T-cell (primary cell): ENCODE data around the gene PARP8. TPM values are rescaled to one million over a fixed set of nuclear protein-coding genes. Genes with fewer than 3 reads are reported as not detected.
"Not testable (repeated sequence)": the region's sequence is repeated elsewhere in the genome, so short reads cannot be mapped to it uniquely, and the experiment has no call there.

ENCODE experiments used
- ATAC-seq, 4 experiments: fragments of 200-7000 bp in 3 of 4; fragments of 150-1000 bp in 1 of 4; cut with Tn5 transposase; replicated peaks in 1 of 4; 1 replicate in 3 of 4; 2 replicates in 1 of 4; pipeline ENCODE4 v1.10.0; 2021; ENCODE audit warnings: moderate library complexity in 3 of 4, mild to moderate bottlenecking in 2 of 4, moderate number of reproducible peaks in 1 of 4
- CTCF ChIA-PET, 2 donors: fragments of 300-600 bp; sonication (Branson Sonifier 250); formaldehyde crosslinking; loops; one replicate each; lab custom pipeline; 2022; ENCODE audit warnings: antibody characterized with exemption in 2 of 2; lab: Charles Lee
- POLR2A ChIA-PET, 2 donors: fragments of 300-600 bp; sonication (Branson Sonifier 250); formaldehyde crosslinking; loops; one replicate each; lab custom pipeline; 2022; ENCODE audit warnings: antibody characterized with exemption in 2 of 2; lab: Charles Lee
- DNase-seq, 35 experiments: peaks; one replicate each; pipeline versions ENCODE4 v3.0.0 to v3.0.0-alpha.2; 2013 to 2023
- H3K27ac ChIP-seq: one replicate; pipeline ENCODE4 v1.5.1; 2013; ENCODE audit warnings: low read length
- H3K27me3 ChIP-seq, 2 experiments: replicated peaks in 1 of 2; 1 replicate in 1 of 2; 2 replicates in 1 of 2; pipeline versions ENCODE4 v1.6.1 to v1.7.0; 2013; ENCODE audit warnings: low read length in 1 of 2, mixed read lengths in 1 of 2; ENCODE audit not compliant: control insufficient read depth in 2 of 2, insufficient read depth in 2 of 2; ENCODE audit errors: extremely low read depth in 1 of 2
- H3K36me3 ChIP-seq, 2 donors: 1 replicate in 1 of 2; 2 replicates in 1 of 2; pipeline versions ENCODE4 v1.6.1 to v1.7.0; 2013; ENCODE audit warnings: low read length in 1 of 2; ENCODE audit not compliant: control insufficient read depth in 2 of 2, insufficient read depth in 1 of 2; ENCODE audit errors: extremely low read depth in 1 of 2
- H3K4me1 ChIP-seq, 2 experiments: 1 replicate in 1 of 2; 2 replicates in 1 of 2; pipeline versions ENCODE4 v1.6.1 to v1.7.0; 2013; ENCODE audit warnings: low read length in 2 of 2, mixed read lengths in 1 of 2; ENCODE audit not compliant: insufficient read depth in 2 of 2, control insufficient read depth in 1 of 2; ENCODE audit errors: extremely low read depth in 1 of 2
- H3K4me3 ChIP-seq, 2 donors: 1 replicate in 1 of 2; 2 replicates in 1 of 2; pipeline versions ENCODE4 v1.5.1 to v1.7.0; 2013; ENCODE audit warnings: mild to moderate bottlenecking in 2 of 2, low read length in 1 of 2, moderate library complexity in 1 of 2; ENCODE audit not compliant: control insufficient read depth in 1 of 2; ENCODE audit errors: extremely low read depth in 1 of 2
- H3K9me3 ChIP-seq: 2 replicates; pipeline ENCODE4 v1.7.0; 2013
- H3K27ac Mint-ChIP-seq, 2 donors: one replicate each; pipeline ENCODE4 v1.8.0; 2020 to 2021; ENCODE audit warnings: mild to moderate bottlenecking in 2 of 2, mixed read lengths in 2 of 2
- H3K27me3 Mint-ChIP-seq, 2 donors: one replicate each; pipeline ENCODE4 v1.8.0; 2021 to 2022; ENCODE audit warnings: mixed read lengths in 2 of 2
- H3K36me3 Mint-ChIP-seq: one replicate; pipeline ENCODE4 v1.8.0; 2021; ENCODE audit warnings: mixed read lengths
- H3K4me1 Mint-ChIP-seq, 3 donors: one replicate each; pipeline ENCODE4 v1.8.0; 2020 to 2022; ENCODE audit warnings: mixed read lengths in 3 of 3, mild to moderate bottlenecking in 1 of 3
- H3K4me3 Mint-ChIP-seq, 3 donors: one replicate each; pipeline ENCODE4 v1.8.0; 2020 to 2022; ENCODE audit warnings: mild to moderate bottlenecking in 3 of 3, mixed read lengths in 3 of 3, moderate library complexity in 3 of 3
- H3K9me3 Mint-ChIP-seq, 3 donors: one replicate each; pipeline ENCODE4 v1.8.0; 2020 to 2022; ENCODE audit warnings: mixed read lengths in 3 of 3
- WGBS: methylation state at CpG from one replicate; pipeline ENCODE4 v1.1.5; 2013; ENCODE audit warnings: missing lambda C conversion rate; ENCODE audit not compliant: insufficient coverage; 5-methylcytosine and 5-hydroxymethylcytosine counted together
- total RNA-seq, 35 experiments: library from RNA in 6 of 35; stranded (reverse) in 6 of 35; fragments of 120-200 nt in 1 of 35; gene quantifications; one replicate each; pipeline versions ENCODE4 v1.2.1 to v1.2.4 and lab custom pipeline; 2013 to 2026

Gene PARP8
- total RNA-seq, 5 donors from 2014 or later (not counting 1 experiment from before 2014, with no cell fraction given) = 92.8 to 252 (median 136) TPM

DNA sequence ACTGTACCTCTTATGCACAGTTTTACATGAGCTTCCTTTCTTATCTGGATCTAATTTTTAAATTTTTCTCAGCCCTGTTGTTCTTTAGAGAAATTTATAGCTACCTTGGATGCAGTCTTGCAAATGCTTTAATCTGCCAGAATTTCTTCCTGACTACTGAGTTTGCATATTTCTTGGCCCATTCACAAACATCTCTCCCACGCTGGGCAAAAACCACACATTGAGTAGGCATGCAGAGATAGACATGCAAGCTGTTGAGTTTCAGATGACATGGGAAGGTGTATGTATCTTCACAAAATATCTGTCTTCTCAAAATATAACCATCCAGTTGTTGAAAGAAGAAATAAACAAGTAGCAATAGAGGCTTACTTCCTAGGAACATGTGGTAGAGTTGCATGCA, 101.2 kb downstream of the PARP8 start:
- Histone ChIP-seq H3K9me3 (no peaks in the 10 kb centered on the region), H3K4me3 (no peak overlapping the region), H3K36me3 (peaks cover 6 to 49% of the 10 kb centered on the region in 2 donors), H3K4me1 (peaks cover 0 to 2% of the 10 kb centered on the region in 2 experiments), H3K27ac (no peak overlapping the region), H3K27me3 (no peaks in the 10 kb centered on the region)
- no CpG with 5 or more reads among the region's 1 CpG for WGBS
- ATAC-seq (no peak), DNase-seq (no peak)
- H3K27me3 Mint-ChIP-seq = no peaks in the 10 kb centered on the region
- no peak overlapping the region for H3K4me3 Mint-ChIP-seq
- POLR2A ChIA-PET = interaction anchor here (0.5 to 0.6 kb wide), 4 partner anchors 15 to 39 kb away, joined by 3 to 4 read pairs (median 3); no protein-coding TSS in a partner anchor
- H3K4me1 Mint-ChIP-seq = peaks cover 44 to 53% (median 52%) of the 10 kb centered on the region in 3 donors
- H3K27ac Mint-ChIP-seq = peak overlapping the region; percentile 20 to 46
- CTCF ChIA-PET = no interaction called here
- peaks cover 0 to 4% (median 3%) of the 10 kb centered on the region in 3 donors for H3K9me3 Mint-ChIP-seq
- H3K36me3 Mint-ChIP-seq = peaks cover 64% of the 10 kb centered on the region

DNA sequence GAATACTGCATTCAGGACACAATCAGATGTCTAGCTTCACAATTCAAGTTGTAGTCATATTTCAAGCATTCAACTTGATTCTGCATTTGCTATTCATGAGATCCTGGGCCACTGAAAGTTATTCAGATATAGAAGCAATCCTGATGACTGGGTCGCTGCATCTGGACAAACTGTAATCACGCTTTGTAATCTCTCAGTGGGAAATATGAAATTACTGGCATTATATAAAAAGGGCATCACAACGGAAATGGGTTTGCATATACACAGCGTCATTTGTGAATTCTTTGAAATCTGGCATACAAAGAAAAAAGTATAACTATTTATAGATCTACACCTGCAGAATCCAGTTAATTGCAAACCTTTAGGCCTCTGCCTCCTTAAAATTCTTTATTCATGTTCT, 102.2 kb downstream of the PARP8 start:
- Histone ChIP-seq H3K4me3 (no peak overlapping the region), H3K4me1 (peaks cover 0 to 2% of the 10 kb centered on the region in 2 experiments), H3K36me3 (peaks cover 6 to 44% of the 10 kb centered on the region in 2 donors), H3K27me3 (no peaks in the 10 kb centered on the region), H3K9me3 (no peaks in the 10 kb centered on the region), H3K27ac (no peak overlapping the region)
- Mint-ChIP-seq H3K27ac (no peak overlapping the region), H3K4me1 (peaks cover 49 to 56% (median 56%) of the 10 kb centered on the region in 3 donors), H3K4me3 (no peak overlapping the region), H3K9me3 (peaks cover 0 to 11% (median 11%) of the 10 kb centered on the region in 3 donors), H3K36me3 (peaks cover 71% of the 10 kb centered on the region), H3K27me3 (no peaks in the 10 kb centered on the region)
- ChIA-PET CTCF (no interaction called here), POLR2A (no interaction called here)
- no peak for DNase-seq
- WGBS = no CpG with 5 or more reads among the region's 4 CpGs
- ATAC-seq = no peak

DNA sequence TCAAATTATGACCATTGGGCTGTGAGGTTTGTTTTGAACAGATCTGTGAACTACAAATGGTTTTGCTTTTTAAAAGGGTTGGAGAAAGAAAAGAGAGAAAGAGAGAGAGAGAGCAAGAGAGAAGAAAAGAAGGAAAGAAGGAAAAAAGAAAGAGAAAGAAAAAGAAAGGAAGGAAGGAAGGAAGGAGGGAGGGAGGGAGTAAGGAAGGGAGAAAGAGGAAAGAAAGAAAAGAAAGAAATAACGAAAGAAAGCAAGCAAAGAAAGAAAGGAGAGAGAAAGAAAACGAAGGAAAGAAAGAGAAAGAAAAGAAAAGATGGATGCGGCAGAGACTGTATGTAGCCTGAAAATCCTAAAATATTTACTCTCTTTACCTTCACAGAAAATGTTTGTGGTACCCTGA, 104.0 kb downstream of the PARP8 start:
- Histone ChIP-seq H3K27me3 (no peaks in the 10 kb centered on the region), H3K4me1 (peaks cover 0 to 2% of the 10 kb centered on the region in 2 experiments), H3K36me3 (peaks cover 6 to 35% of the 10 kb centered on the region in 2 donors), H3K4me3 (no peak overlapping the region), H3K27ac (no peak overlapping the region), H3K9me3 (no peaks in the 10 kb centered on the region)
- Mint-ChIP-seq H3K27me3 (no peaks in the 10 kb centered on the region), H3K27ac (peak overlapping the region; percentile 66 to 78), H3K4me3 (no peak overlapping the region), H3K9me3 (peaks cover 0 to 14% (median 11%) of the 10 kb centered on the region in 3 donors), H3K36me3 (peaks cover 73% of the 10 kb centered on the region), H3K4me1 (peaks cover 49 to 53% (median 52%) of the 10 kb centered on the region in 3 donors)
- CTCF ChIA-PET = no interaction called here
- ATAC-seq = no peak
- POLR2A ChIA-PET = no interaction called here
- DNase-seq = no peak
- no CpG with 5 or more reads among the region's 3 CpGs for WGBS

DNA sequence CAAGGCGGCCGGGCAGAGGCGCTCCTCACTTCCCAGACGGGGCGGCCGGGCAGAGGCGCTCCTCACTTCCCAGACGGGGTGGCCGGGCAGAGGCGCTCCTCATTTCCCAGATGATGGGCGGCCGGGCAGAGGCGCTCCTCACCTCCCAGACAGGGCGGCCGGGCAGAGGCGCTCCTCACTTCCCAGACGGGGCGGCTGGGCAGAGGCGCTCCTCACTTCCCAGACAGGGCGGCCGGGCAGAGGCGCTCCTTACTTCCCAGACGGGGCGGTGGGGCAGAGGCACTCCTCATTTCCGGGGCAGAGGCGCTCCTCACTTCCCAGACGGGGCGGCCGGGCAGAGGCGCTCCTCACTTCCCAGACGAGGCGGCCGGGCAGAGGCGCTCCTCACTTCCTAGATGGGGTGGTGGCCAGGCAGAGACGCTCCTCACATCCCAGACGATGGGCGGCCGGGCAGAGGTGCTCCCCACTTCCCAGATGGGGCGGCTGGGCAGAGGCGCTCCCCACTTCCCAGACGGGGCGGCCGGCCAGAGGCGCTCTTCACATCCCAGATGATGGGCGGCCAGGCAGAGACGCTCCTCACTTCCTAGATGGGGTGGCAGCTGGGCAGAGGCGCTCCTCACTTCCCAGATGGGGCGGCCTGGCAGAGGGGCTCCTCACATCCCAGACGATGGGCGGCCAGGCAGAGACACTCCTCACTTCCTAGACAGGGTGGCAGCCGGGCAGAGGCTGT, 108.2 kb downstream of the PARP8 start:
- H3K36me3 Mint-ChIP-seq = peaks cover 67% of the 10 kb centered on the region
- H3K27ac ChIP-seq, H3K4me3 ChIP-seq, H3K27me3 Mint-ChIP-seq, H3K27ac Mint-ChIP-seq, H3K4me1 ChIP-seq, H3K4me3 Mint-ChIP-seq, ATAC-seq, CTCF ChIA-PET, POLR2A ChIA-PET, H3K9me3 ChIP-seq, H3K27me3 ChIP-seq, DNase-seq: not testable (repeated sequence)
- H3K36me3 ChIP-seq = peaks cover 0 to 36% of the 10 kb centered on the region in 2 donors
- H3K4me1 Mint-ChIP-seq = peaks cover 29 to 39% (median 38%) of the 10 kb centered on the region in 3 donors
- 100% methylated on average over 22 of the region's 51 CpGs for WGBS
- peaks cover 0 to 14% (median 11%) of the 10 kb centered on the region in 3 donors for H3K9me3 Mint-ChIP-seq

DNA sequence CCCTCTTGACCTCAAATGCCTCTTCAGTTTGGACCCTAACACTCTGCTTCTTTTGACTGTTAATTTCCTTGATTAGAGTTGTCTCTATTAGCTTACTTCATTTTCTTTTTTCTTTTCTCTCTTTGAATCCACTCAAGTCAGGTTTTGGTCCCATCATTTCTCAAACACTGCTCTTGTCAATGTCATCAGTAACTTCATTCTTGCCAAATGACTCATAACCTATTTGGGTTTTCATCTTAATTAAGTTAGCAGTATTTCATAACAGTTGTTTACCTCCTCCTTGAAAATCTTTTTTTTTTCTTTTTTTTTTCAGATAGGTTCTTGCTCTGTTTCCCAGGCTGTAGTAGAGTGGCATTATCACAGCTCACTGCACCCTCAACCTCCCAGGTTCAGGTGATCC, 119.6 kb downstream of the PARP8 start:
- ATAC-seq (no peak), DNase-seq (no peak)
- ChIA-PET POLR2A (interaction anchor here in 1 of 2 donors (0.7 kb wide), 1 partner anchor 19 kb away, joined by 4 read pairs; no protein-coding TSS in a partner anchor), CTCF (no interaction called here)
- Histone ChIP-seq H3K27ac (no peak overlapping the region), H3K9me3 (no peaks in the 10 kb centered on the region), H3K36me3 (peaks cover 4 to 59% of the 10 kb centered on the region in 2 donors), H3K27me3 (no peaks in the 10 kb centered on the region), H3K4me1 (no peaks in the 10 kb centered on the region), H3K4me3 (no peak overlapping the region)
- peak overlapping the region; percentile 50 to 68 for H3K27ac Mint-ChIP-seq
- H3K9me3 Mint-ChIP-seq = no peaks in the 10 kb centered on the region
- peaks cover 64% of the 10 kb centered on the region for H3K36me3 Mint-ChIP-seq
- H3K27me3 Mint-ChIP-seq = no peaks in the 10 kb centered on the region
- H3K4me1 Mint-ChIP-seq = peaks cover 35% of the 10 kb centered on the region in 3 donors
- H3K4me3 Mint-ChIP-seq = no peak overlapping the region

DNA sequence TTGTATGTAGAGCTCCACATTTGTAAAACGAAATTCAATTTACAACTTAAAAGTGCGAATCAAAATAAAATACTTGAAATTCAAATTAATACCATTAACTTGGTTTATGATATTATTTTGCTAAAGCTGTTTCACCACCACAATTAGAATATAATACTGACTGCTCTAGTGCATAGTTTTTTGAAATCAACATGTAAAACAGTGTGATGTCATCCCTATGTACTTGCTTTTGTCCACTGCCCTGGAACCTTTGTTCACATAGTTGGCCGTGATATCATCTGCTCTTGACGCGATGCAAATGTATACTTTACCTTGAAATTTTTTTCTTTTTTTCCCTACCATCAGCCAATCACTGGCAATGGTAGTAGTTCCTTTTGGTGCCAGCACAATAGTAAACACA, 125.4 kb downstream of the PARP8 start:
- H3K27me3 Mint-ChIP-seq = no peaks in the 10 kb centered on the region
- no peaks in the 10 kb centered on the region for H3K9me3 Mint-ChIP-seq
- DNase-seq = no peak
- POLR2A ChIA-PET = interaction anchor here in 1 of 2 donors (0.6 kb wide), 1 partner anchor 13 kb away, joined by 3 read pairs; no protein-coding TSS in a partner anchor
- ATAC-seq = no peak
- H3K36me3 Mint-ChIP-seq = peaks cover 65% of the 10 kb centered on the region
- no CpG with 5 or more reads among the region's 5 CpGs for WGBS
- Histone ChIP-seq H3K4me3 (no peak overlapping the region), H3K9me3 (no peaks in the 10 kb centered on the region), H3K36me3 (peaks cover 8 to 72% of the 10 kb centered on the region in 2 donors), H3K4me1 (no peaks in the 10 kb centered on the region), H3K27me3 (no peaks in the 10 kb centered on the region), H3K27ac (no peak overlapping the region)
- H3K27ac Mint-ChIP-seq = no peak overlapping the region
- peaks cover 7 to 11% (median 8%) of the 10 kb centered on the region in 3 donors for H3K4me1 Mint-ChIP-seq
- H3K4me3 Mint-ChIP-seq = no peak overlapping the region
- CTCF ChIA-PET = no interaction called here
